Measurements from ENCODE around the gene TCF4.

Gene TCF4

GRCh38 chr18:55543130-55543704, 44.8 kb downstream of the TCF4 start:
- H3K4me1 Mint-ChIP-seq (ENCODE audit: low read depth), result no peaks in the 10 kb centered on the region
- no peaks in the 10 kb centered on the region for H3K36me3 Mint-ChIP-seq (ENCODE audit: low read depth)
- H3K27me3 Mint-ChIP-seq (ENCODE audit: low read depth), result no peaks in the 10 kb centered on the region
- H3K9me3 Mint-ChIP-seq, result peaks cover 4% of the 10 kb centered on the region
- no peak overlapping the region for H3K4me3 Mint-ChIP-seq
- H3K27ac Mint-ChIP-seq, result no peak overlapping the region

- Mint-ChIP-seq H3K4me1 (ENCODE audit: low read depth) (no peaks in the 10 kb centered on the region), H3K27ac (no peak overlapping the region), H3K36me3 (ENCODE audit: low read depth) (no peaks in the 10 kb centered on the region), H3K4me3 (no peak overlapping the region), H3K9me3 (peaks cover 4% of the 10 kb centered on the region), H3K27me3 (ENCODE audit: low read depth) (no peaks in the 10 kb centered on the region)
These were observed 46.4 kb downstream of the TCF4 start for GRCh38 chr18:55541571-55541970.

- H3K36me3 Mint-ChIP-seq (ENCODE audit: low read depth), result no peaks in the 10 kb centered on the region
- no peak overlapping the region for H3K4me3 Mint-ChIP-seq
- H3K9me3 Mint-ChIP-seq, result peaks cover 4% of the 10 kb centered on the region
- H3K27ac Mint-ChIP-seq, result no peak overlapping the region
- no peaks in the 10 kb centered on the region for H3K4me1 Mint-ChIP-seq (ENCODE audit: low read depth)
- H3K27me3 Mint-ChIP-seq (ENCODE audit: low read depth), result no peaks in the 10 kb centered on the region
These were observed 48.8 kb downstream of the TCF4 start for GRCh38 chr18:55539240-55539639.

- Mint-ChIP-seq H3K4me1 (ENCODE audit: low read depth) (no peaks in the 10 kb centered on the region), H3K4me3 (no peak overlapping the region), H3K27me3 (ENCODE audit: low read depth) (no peaks in the 10 kb centered on the region), H3K9me3 (peaks cover 4% of the 10 kb centered on the region), H3K27ac (no peak overlapping the region), H3K36me3 (ENCODE audit: low read depth) (no peaks in the 10 kb centered on the region)
These were observed 53.0 kb downstream of the TCF4 start for GRCh38 chr18:55534996-55535395.

- H3K27ac Mint-ChIP-seq, result no peak overlapping the region
- H3K27me3 Mint-ChIP-seq (ENCODE audit: low read depth), result no peaks in the 10 kb centered on the region
- H3K36me3 Mint-ChIP-seq (ENCODE audit: low read depth), result no peaks in the 10 kb centered on the region
- no peaks in the 10 kb centered on the region for H3K4me1 Mint-ChIP-seq (ENCODE audit: low read depth)
- peaks cover 3% of the 10 kb centered on the region for H3K9me3 Mint-ChIP-seq
- H3K4me3 Mint-ChIP-seq, result no peak overlapping the region
These were observed 53.4 kb downstream of the TCF4 start for GRCh38 chr18:55534547-55534946.

GRCh38 chr18:55530166-55530565, 57.8 kb downstream of the TCF4 start:
- Mint-ChIP-seq H3K4me3 (no peak overlapping the region), H3K27ac (no peak overlapping the region), H3K27me3 (ENCODE audit: low read depth) (no peaks in the 10 kb centered on the region)

GRCh38 chr18:55529581-55529980, 58.4 kb downstream of the TCF4 start:
- H3K36me3 Mint-ChIP-seq (ENCODE audit: low read depth), result no peaks in the 10 kb centered on the region
- no peaks in the 10 kb centered on the region for H3K27me3 Mint-ChIP-seq (ENCODE audit: low read depth)
- H3K27ac Mint-ChIP-seq, result no peak overlapping the region
- no peak overlapping the region for H3K4me3 Mint-ChIP-seq
- H3K9me3 Mint-ChIP-seq, result no peaks in the 10 kb centered on the region
- no peaks in the 10 kb centered on the region for H3K4me1 Mint-ChIP-seq (ENCODE audit: low read depth)

More at GRCh38 chr18:55530166-55530565, 57.8 kb downstream of the TCF4 start:
- Mint-ChIP-seq H3K36me3 (ENCODE audit: low read depth) (no peaks in the 10 kb centered on the region), H3K9me3 (no peaks in the 10 kb centered on the region), H3K4me1 (ENCODE audit: low read depth) (no peaks in the 10 kb centered on the region)

- Mint-ChIP-seq H3K27ac (no peak overlapping the region), H3K4me1 (ENCODE audit: low read depth) (no peaks in the 10 kb centered on the region), H3K4me3 (no peak overlapping the region)
These were observed 62.1 kb downstream of the TCF4 start for GRCh38 chr18:55525845-55526244.

GRCh38 chr18:55524353-55525073, 63.5 kb downstream of the TCF4 start:
- H3K27ac Mint-ChIP-seq, result no peak overlapping the region

More at GRCh38 chr18:55525845-55526244, 62.1 kb downstream of the TCF4 start:
- Mint-ChIP-seq H3K36me3 (ENCODE audit: low read depth) (no peaks in the 10 kb centered on the region), H3K9me3 (no peaks in the 10 kb centered on the region), H3K27me3 (ENCODE audit: low read depth) (no peaks in the 10 kb centered on the region)

GRCh38 chr18:55523001-55523400, 65.0 kb downstream of the TCF4 start:
- H3K4me1 Mint-ChIP-seq (ENCODE audit: low read depth), result no peaks in the 10 kb centered on the region
- no peak overlapping the region for H3K27ac Mint-ChIP-seq
- no peaks in the 10 kb centered on the region for H3K36me3 Mint-ChIP-seq (ENCODE audit: low read depth)
- no peaks in the 10 kb centered on the region for H3K27me3 Mint-ChIP-seq (ENCODE audit: low read depth)
- no peaks in the 10 kb centered on the region for H3K9me3 Mint-ChIP-seq
- H3K4me3 Mint-ChIP-seq, result no peak overlapping the region

More at GRCh38 chr18:55524353-55525073, 63.5 kb downstream of the TCF4 start:
- Mint-ChIP-seq H3K27me3 (ENCODE audit: low read depth) (no peaks in the 10 kb centered on the region), H3K9me3 (no peaks in the 10 kb centered on the region), H3K4me3 (no peak overlapping the region), H3K36me3 (ENCODE audit: low read depth) (no peaks in the 10 kb centered on the region), H3K4me1 (ENCODE audit: low read depth) (no peaks in the 10 kb centered on the region)

- H3K27me3 Mint-ChIP-seq (ENCODE audit: low read depth), result no peaks in the 10 kb centered on the region
- H3K4me3 Mint-ChIP-seq, result no peak overlapping the region
- H3K27ac Mint-ChIP-seq, result no peak overlapping the region
- H3K9me3 Mint-ChIP-seq, result no peaks in the 10 kb centered on the region
- H3K36me3 Mint-ChIP-seq (ENCODE audit: low read depth), result no peaks in the 10 kb centered on the region
- no peaks in the 10 kb centered on the region for H3K4me1 Mint-ChIP-seq (ENCODE audit: low read depth)
These were observed 66.0 kb downstream of the TCF4 start for GRCh38 chr18:55522011-55522410.

- H3K27me3 Mint-ChIP-seq (ENCODE audit: low read depth), result no peaks in the 10 kb centered on the region
- no peaks in the 10 kb centered on the region for H3K36me3 Mint-ChIP-seq (ENCODE audit: low read depth)
- H3K27ac Mint-ChIP-seq, result no peak overlapping the region
- H3K9me3 Mint-ChIP-seq, result no peaks in the 10 kb centered on the region
- no peak overlapping the region for H3K4me3 Mint-ChIP-seq
- no peaks in the 10 kb centered on the region for H3K4me1 Mint-ChIP-seq (ENCODE audit: low read depth)
These were observed 70.9 kb downstream of the TCF4 start for GRCh38 chr18:55517055-55517454.

- H3K27ac Mint-ChIP-seq, result no peak overlapping the region
These were observed 71.9 kb downstream of the TCF4 start for GRCh38 chr18:55515941-55516710.

GRCh38 chr18:55515214-55515613, 72.8 kb downstream of the TCF4 start:
- Mint-ChIP-seq H3K27me3 (ENCODE audit: low read depth) (no peaks in the 10 kb centered on the region), H3K4me1 (ENCODE audit: low read depth) (no peaks in the 10 kb centered on the region), H3K9me3 (no peaks in the 10 kb centered on the region), H3K4me3 (no peak overlapping the region), H3K36me3 (ENCODE audit: low read depth) (no peaks in the 10 kb centered on the region), H3K27ac (no peak overlapping the region)

More at GRCh38 chr18:55515941-55516710, 71.9 kb downstream of the TCF4 start:
- H3K4me3 Mint-ChIP-seq, result no peak overlapping the region
- H3K36me3 Mint-ChIP-seq (ENCODE audit: low read depth), result no peaks in the 10 kb centered on the region
- H3K4me1 Mint-ChIP-seq (ENCODE audit: low read depth), result no peaks in the 10 kb centered on the region
- no peaks in the 10 kb centered on the region for H3K27me3 Mint-ChIP-seq (ENCODE audit: low read depth)
- H3K9me3 Mint-ChIP-seq, result no peaks in the 10 kb centered on the region

GRCh38 chr18:55513161-55513560, 74.8 kb downstream of the TCF4 start:
- Mint-ChIP-seq H3K27me3 (ENCODE audit: low read depth) (no peaks in the 10 kb centered on the region), H3K4me3 (no peak overlapping the region), H3K4me1 (ENCODE audit: low read depth) (peaks cover 2% of the 10 kb centered on the region), H3K27ac (no peak overlapping the region), H3K36me3 (ENCODE audit: low read depth) (no peaks in the 10 kb centered on the region), H3K9me3 (no peaks in the 10 kb centered on the region)

All from T-helper 1 cell treated with Interleukin-12 subunit alpha and Interleukin-12 subunit beta and Interleukin-4 antibody, amounts not matched to agents 30 μg/mL and 1 μg/mL, for 36 hours (primary cell).